Naive B cell (primary cell): ENCODE data around the gene WSCD1. TPM values are rescaled to one million over a fixed set of nuclear protein-coding genes. Genes with fewer than 3 reads are reported as not detected.

ENCODE experiments used
- ATAC-seq, 2 donors: fragments of 150-1000 bp; cut with Tn5 transposase; 2 replicates each; pipeline ENCODE4 v1.10.0; 2021; ENCODE audit warnings: low read depth in 2 of 2, mild to moderate bottlenecking in 2 of 2, moderate library complexity in 2 of 2
- DNase-seq: peaks from one replicate; pipeline ENCODE4 v3.0.0; 2022
- H3K27ac Mint-ChIP-seq, 6 donors: one replicate each; pipeline ENCODE4 v1.8.0; 2020 to 2022; ENCODE audit warnings: mild to moderate bottlenecking in 6 of 6, mixed read lengths in 6 of 6, moderate library complexity in 5 of 6, inconsistent platforms in 2 of 6
- H3K27me3 Mint-ChIP-seq, 3 donors: one replicate each; pipeline ENCODE4 v1.8.0; 2021 to 2022; ENCODE audit warnings: mixed read lengths in 3 of 3, mild to moderate bottlenecking in 1 of 3
- H3K36me3 Mint-ChIP-seq, 2 donors: one replicate each; pipeline ENCODE4 v1.8.0; 2020 to 2022; ENCODE audit warnings: mixed read lengths in 2 of 2, inconsistent platforms in 1 of 2, mild to moderate bottlenecking in 1 of 2
- H3K4me1 Mint-ChIP-seq, 3 donors: one replicate each; pipeline ENCODE4 v1.8.0; 2020 to 2022; ENCODE audit warnings: mixed read lengths in 3 of 3, inconsistent platforms in 1 of 3, mild to moderate bottlenecking in 1 of 3, moderate library complexity in 1 of 3
- H3K4me3 Mint-ChIP-seq, 8 donors: one replicate each; pipeline ENCODE4 v1.8.0; 2020 to 2022; ENCODE audit warnings: mild to moderate bottlenecking in 8 of 8, mixed read lengths in 8 of 8, moderate library complexity in 8 of 8, inconsistent platforms in 2 of 8
- H3K9me3 Mint-ChIP-seq, 7 donors: one replicate each; pipeline ENCODE4 v1.8.0; 2020 to 2022; ENCODE audit warnings: mixed read lengths in 7 of 7, mild to moderate bottlenecking in 5 of 7, inconsistent platforms in 2 of 7, moderate library complexity in 1 of 7
- polyA plus RNA-seq, 6 donors: library from polyadenylated mRNA; unstranded; fragments of 300-500 nt; fragmentation: Illumina TruSeq; gene quantifications; one replicate each; pipeline ENCODE4 v1.2.3, GENCODE V29; 2021; ENCODE audit warnings: low read depth in 6 of 6

Gene WSCD1
- polyA plus RNA-seq, 6 donors from 2014 or later = not detected

DNA sequence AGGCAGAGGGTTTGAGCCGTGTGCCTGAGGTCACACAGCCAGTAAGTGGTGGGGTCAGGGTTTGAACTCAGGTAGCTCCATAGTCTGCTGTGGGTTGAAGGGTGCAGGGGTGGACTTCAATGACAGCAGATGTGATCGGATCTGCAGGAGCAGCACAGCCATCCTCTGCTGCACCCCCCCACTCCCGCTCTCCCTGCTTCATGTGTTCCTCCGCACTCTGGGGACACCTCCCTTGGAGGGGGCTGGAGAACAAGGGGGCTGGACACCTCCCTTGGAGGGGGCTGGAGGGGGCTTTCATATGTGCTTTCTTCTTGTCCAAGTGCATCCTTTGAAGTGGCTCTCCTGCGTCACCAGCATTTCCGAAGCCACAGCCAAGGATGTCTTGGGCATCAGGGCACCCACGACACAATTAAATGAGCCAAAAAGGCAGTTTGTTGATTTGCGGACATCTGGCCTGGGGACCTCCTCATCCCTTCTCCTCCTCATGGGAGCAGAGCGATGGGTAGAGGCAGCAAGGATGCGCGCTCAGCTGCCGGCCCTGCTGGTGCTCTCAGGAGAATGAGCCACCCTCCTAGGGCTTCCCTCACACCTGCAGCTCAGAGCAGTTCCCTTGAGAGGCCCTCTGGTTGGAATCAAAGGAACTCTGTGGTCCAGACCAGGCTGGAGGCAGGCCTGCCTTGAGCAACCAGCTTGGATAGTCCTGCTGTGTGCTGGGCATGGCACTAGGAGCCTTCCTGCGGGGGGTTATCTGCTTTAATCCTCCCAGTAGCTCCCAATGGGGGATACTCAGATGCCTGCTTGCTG is 26.2 kb downstream of the WSCD1 start:
- Mint-ChIP-seq H3K4me1 (peaks cover 0 to 4% (median 0%) of the 10 kb centered on the region in 3 donors), H3K27me3 (peaks cover 0 to 30% (median 17%) of the 10 kb centered on the region in 3 donors), H3K36me3 (no peaks in the 10 kb centered on the region), H3K9me3 (peaks cover 0 to 3% (median 0%) of the 10 kb centered on the region in 7 donors), H3K27ac (peak overlapping the region in 1 of 6 donors; percentile 91), H3K4me3 (no peak overlapping the region)
- ATAC-seq (no peak), DNase-seq (no peak)

DNA sequence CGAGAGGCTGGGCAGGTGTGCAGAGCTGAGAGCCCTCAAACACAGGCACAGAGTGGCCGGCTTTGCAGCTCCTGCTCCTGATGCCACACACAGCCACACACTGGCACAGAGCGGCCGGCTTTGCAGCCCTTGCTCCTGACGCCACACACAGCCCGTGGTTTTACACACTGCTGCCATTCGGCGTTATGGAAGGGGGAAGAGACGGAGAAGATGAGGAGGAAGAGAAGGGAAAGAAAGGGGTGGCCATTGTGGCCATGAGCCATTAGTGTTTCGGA is 26.8 kb downstream of the WSCD1 start:
- no peaks in the 10 kb centered on the region for H3K36me3 Mint-ChIP-seq

GRCh38 chr17:6098050-6098822 is 28.1 kb downstream of the WSCD1 start:
- no peak for DNase-seq
- peaks cover 0 to 3% (median 0%) of the 10 kb centered on the region in 3 donors for H3K4me1 Mint-ChIP-seq
- ATAC-seq = no peak
- H3K36me3 Mint-ChIP-seq = no peaks in the 10 kb centered on the region
- H3K4me3 Mint-ChIP-seq = no peak overlapping the region
- H3K27ac Mint-ChIP-seq = peak overlapping the region in 1 of 6 donors; percentile 76
- peaks cover 3 to 24% (median 23%) of the 10 kb centered on the region in 3 donors for H3K27me3 Mint-ChIP-seq
- peaks cover 0 to 3% (median 0%) of the 10 kb centered on the region in 7 donors for H3K9me3 Mint-ChIP-seq

More for the DNA sequence above, 26.8 kb downstream of the WSCD1 start:
- Mint-ChIP-seq H3K4me1 (peaks cover 0 to 4% (median 0%) of the 10 kb centered on the region in 3 donors), H3K9me3 (peaks cover 0 to 3% (median 0%) of the 10 kb centered on the region in 7 donors), H3K27ac (no peak overlapping the region), H3K4me3 (no peak overlapping the region), H3K27me3 (peaks cover 0 to 27% (median 17%) of the 10 kb centered on the region in 3 donors)
- DNase-seq = no peak
- no peak for ATAC-seq

- Mint-ChIP-seq H3K9me3 (peaks cover 0 to 3% (median 0%) of the 10 kb centered on the region in 7 donors), H3K4me1 (no peaks in the 10 kb centered on the region), H3K4me3 (no peak overlapping the region), H3K36me3 (no peaks in the 10 kb centered on the region), H3K27me3 (peaks cover 6 to 21% (median 19%) of the 10 kb centered on the region in 3 donors), H3K27ac (peak overlapping the region in 1 of 6 donors; percentile 76)
- no peak for ATAC-seq
- no peak for DNase-seq
Measured at GRCh38 chr17:6098823-6099180, 28.6 kb downstream of the WSCD1 start.

- H3K36me3 Mint-ChIP-seq = no peaks in the 10 kb centered on the region
- no peak overlapping the region for H3K27ac Mint-ChIP-seq
- peaks cover 11 to 24% (median 13%) of the 10 kb centered on the region in 3 donors for H3K27me3 Mint-ChIP-seq
- H3K4me3 Mint-ChIP-seq = no peak overlapping the region
- no peaks in the 10 kb centered on the region for H3K4me1 Mint-ChIP-seq
- ATAC-seq (no peak), DNase-seq (no peak)
- H3K9me3 Mint-ChIP-seq = peaks cover 0 to 3% (median 0%) of the 10 kb centered on the region in 7 donors
Measured at GRCh38 chr17:6099492-6099891, 29.3 kb downstream of the WSCD1 start.

GRCh38 chr17:6100146-6100545 is 30.0 kb downstream of the WSCD1 start:
- Mint-ChIP-seq H3K27me3 (peaks cover 6 to 21% (median 11%) of the 10 kb centered on the region in 3 donors), H3K4me3 (no peak overlapping the region), H3K36me3 (no peaks in the 10 kb centered on the region), H3K9me3 (peaks cover 0 to 3% (median 0%) of the 10 kb centered on the region in 7 donors), H3K4me1 (no peaks in the 10 kb centered on the region), H3K27ac (no peak overlapping the region)
- no peak for ATAC-seq
- DNase-seq = no peak

DNA sequence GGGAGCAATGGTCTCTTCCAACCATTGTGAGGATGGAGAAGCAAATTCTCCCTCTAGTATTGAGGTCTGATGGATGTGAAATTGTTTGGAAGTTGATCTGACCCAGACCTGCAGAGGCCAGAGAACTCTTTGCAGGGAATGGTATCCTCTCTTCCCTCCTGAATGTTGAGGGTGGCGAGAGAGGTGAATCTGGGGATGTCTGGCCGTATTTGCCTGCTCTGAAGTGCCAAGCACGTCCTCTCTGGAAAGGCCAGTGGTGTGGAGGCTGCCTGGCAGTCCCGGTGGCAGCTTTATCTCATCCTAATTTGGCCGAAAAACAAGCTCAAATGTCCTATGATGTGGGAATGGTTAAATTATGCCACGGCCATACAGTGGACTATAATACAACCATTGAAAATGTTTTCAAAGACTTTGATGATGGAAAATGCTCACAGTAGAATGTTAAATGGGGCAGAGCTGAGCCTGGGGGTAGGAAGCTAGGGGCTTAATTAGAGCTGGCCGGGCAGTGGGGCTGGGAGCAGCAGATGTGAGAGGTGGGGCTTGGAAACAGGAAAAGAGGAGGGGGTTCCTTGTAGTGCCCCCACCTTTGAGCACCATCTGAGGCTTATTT is 30.8 kb downstream of the WSCD1 start:
- H3K36me3 Mint-ChIP-seq = no peaks in the 10 kb centered on the region
- H3K4me1 Mint-ChIP-seq = no peaks in the 10 kb centered on the region
- H3K27me3 Mint-ChIP-seq = peaks cover 3 to 17% (median 11%) of the 10 kb centered on the region in 3 donors
- no peak overlapping the region for H3K4me3 Mint-ChIP-seq
- ATAC-seq (no peak), DNase-seq (no peak)
- H3K9me3 Mint-ChIP-seq = peaks cover 0 to 4% (median 0%) of the 10 kb centered on the region in 7 donors
- H3K27ac Mint-ChIP-seq = no peak overlapping the region

- H3K36me3 Mint-ChIP-seq = no peaks in the 10 kb centered on the region
- H3K9me3 Mint-ChIP-seq = peaks cover 3 to 11% (median 5%) of the 10 kb centered on the region in 7 donors
- no peak overlapping the region for H3K4me3 Mint-ChIP-seq
- no peaks in the 10 kb centered on the region for H3K4me1 Mint-ChIP-seq
- no peak overlapping the region for H3K27ac Mint-ChIP-seq
- DNase-seq = no peak
- no peak for ATAC-seq
- peaks cover 10 to 23% (median 16%) of the 10 kb centered on the region in 3 donors for H3K27me3 Mint-ChIP-seq
Measured at GRCh38 chr17:6101706-6102105, 31.5 kb downstream of the WSCD1 start.

DNA sequence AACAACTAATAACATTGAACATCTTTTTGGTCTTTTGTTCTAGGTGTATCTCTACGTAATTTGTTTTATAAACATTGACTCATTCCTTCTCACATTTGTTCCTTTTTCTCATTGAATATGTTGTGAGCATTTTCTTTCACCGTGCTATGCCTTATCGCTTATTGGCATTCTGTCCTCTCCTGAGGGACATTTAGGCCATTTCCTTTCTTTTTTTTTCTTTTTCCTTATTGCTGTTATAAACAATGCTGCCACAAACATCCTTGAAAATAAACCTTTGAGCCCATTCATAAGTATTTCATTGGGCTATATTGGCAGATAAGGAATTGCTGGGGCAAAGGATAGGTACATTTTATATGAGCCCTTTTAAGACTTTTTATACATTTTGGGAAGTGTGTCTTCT is 32.4 kb downstream of the WSCD1 start:
- no peak for ATAC-seq
- Mint-ChIP-seq H3K27me3 (peaks cover 13 to 25% (median 19%) of the 10 kb centered on the region in 3 donors), H3K36me3 (no peaks in the 10 kb centered on the region), H3K9me3 (peaks cover 3 to 11% (median 6%) of the 10 kb centered on the region in 7 donors), H3K27ac (no peak overlapping the region), H3K4me3 (no peak overlapping the region), H3K4me1 (no peaks in the 10 kb centered on the region)
- no peak for DNase-seq

DNA sequence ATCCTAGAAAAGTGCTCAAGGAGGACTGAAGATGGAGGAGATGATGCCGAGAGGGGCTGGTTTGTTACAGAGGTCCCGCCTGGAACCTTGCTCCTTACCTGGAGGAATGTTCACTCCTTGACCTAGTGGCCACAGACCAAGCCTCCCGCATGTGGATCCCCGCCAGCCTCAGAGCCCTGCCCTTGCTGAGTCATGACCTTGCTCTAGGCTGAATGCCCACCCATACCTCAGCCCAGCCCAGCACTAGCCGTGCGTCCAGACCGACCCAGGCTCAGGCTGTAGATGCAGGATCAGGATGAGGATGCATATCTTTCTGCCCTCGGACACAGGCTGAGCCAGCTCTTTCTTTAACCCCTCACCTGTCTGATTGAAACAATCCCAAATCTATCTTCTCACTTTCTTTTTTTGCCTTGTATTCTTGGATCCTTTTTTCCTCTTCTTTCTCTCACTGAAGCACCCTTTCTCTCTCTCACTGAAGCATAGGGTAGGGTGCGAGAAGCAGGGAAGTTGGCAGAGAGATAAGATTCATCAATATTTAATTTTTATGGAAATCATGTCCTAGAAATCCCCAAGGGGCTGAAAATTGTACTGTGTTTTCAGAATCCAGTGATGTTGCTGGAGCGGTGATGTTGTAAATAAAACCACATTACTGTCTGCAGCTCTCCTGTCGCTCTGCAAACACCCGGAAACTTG is 34.9 kb downstream of the WSCD1 start:
- Mint-ChIP-seq H3K27me3 (peaks cover 19 to 26% (median 25%) of the 10 kb centered on the region in 3 donors), H3K27ac (no peak overlapping the region), H3K4me3 (no peak overlapping the region), H3K36me3 (no peaks in the 10 kb centered on the region), H3K9me3 (peaks cover 3 to 11% (median 4%) of the 10 kb centered on the region in 7 donors), H3K4me1 (no peaks in the 10 kb centered on the region)
- DNase-seq (no peak), ATAC-seq (no peak)

- H3K9me3 Mint-ChIP-seq = peaks cover 3 to 11% (median 4%) of the 10 kb centered on the region in 7 donors
- no peak overlapping the region for H3K27ac Mint-ChIP-seq
- H3K36me3 Mint-ChIP-seq = no peaks in the 10 kb centered on the region
- H3K4me1 Mint-ChIP-seq = no peaks in the 10 kb centered on the region
- DNase-seq (no peak), ATAC-seq (no peak)
- no peak overlapping the region for H3K4me3 Mint-ChIP-seq
- H3K27me3 Mint-ChIP-seq = peaks cover 19 to 26% (median 25%) of the 10 kb centered on the region in 3 donors
Measured at GRCh38 chr17:6105649-6106007, 35.4 kb downstream of the WSCD1 start.

DNA sequence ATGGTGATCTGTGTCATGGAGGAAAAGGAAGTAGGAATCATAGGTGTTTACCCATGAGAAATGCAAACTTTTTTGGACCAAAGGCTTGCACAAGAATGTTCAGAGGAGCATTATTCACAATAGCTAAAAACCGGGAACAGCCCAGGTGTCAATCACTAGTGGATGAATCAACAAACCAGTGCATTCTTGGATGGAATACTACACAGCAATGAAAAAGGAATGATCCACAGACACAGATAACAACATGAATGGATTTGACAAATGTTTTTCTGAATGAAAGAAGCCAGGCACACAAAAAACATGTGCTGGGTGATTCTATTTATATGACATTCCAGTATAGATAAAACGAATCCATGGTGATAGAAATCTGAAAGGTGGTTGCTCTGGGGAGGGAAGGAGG is 36.0 kb downstream of the WSCD1 start:
- H3K36me3 Mint-ChIP-seq = no peaks in the 10 kb centered on the region
- no peak for ATAC-seq

GRCh38 chr17:6107791-6108190 is 37.6 kb downstream of the WSCD1 start:
- DNase-seq (no peak), ATAC-seq (no peak)
- Mint-ChIP-seq H3K36me3 (no peaks in the 10 kb centered on the region), H3K9me3 (peaks cover 4 to 11% (median 5%) of the 10 kb centered on the region in 7 donors), H3K4me3 (no peak overlapping the region), H3K27me3 (peaks cover 23 to 26% (median 24%) of the 10 kb centered on the region in 3 donors), H3K4me1 (no peaks in the 10 kb centered on the region), H3K27ac (no peak overlapping the region)

More for the DNA sequence above, 36.0 kb downstream of the WSCD1 start:
- DNase-seq = no peak
- peaks cover 4 to 11% (median 5%) of the 10 kb centered on the region in 7 donors for H3K9me3 Mint-ChIP-seq
- H3K4me1 Mint-ChIP-seq = no peaks in the 10 kb centered on the region
- H3K4me3 Mint-ChIP-seq = no peak overlapping the region
- H3K27ac Mint-ChIP-seq = no peak overlapping the region
- peaks cover 22 to 29% (median 26%) of the 10 kb centered on the region in 3 donors for H3K27me3 Mint-ChIP-seq
